Neuron (in vitro differentiated cells): ENCODE measurements around the gene PYGM.

Source experiments
- H2AFZ ChIP-seq: one replicate; pipeline ENCODE4 v1.6.1; 2013; ENCODE audit warnings: low read depth, mild to moderate bottlenecking, inconsistent platforms, low read length, moderate library complexity
- H3K27me3 ChIP-seq: one replicate; pipeline ENCODE4 v1.6.1; 2013; ENCODE audit warnings: low read length; ENCODE audit not compliant: insufficient read depth
- H3K36me3 ChIP-seq: one replicate; pipeline ENCODE4 v1.6.1; 2013; ENCODE audit warnings: low read length; ENCODE audit not compliant: insufficient read depth
- H3K4me1 ChIP-seq: one replicate; pipeline ENCODE4 v1.6.1; 2013; ENCODE audit warnings: low read length; ENCODE audit not compliant: insufficient read depth
- H3K4me3 ChIP-seq: 2 replicates; pipeline ENCODE4 v1.5.1; 2013; ENCODE audit warnings: mild to moderate bottlenecking, low read length, moderate library complexity
- H3K9me3 ChIP-seq: one replicate; pipeline ENCODE4 v1.6.1; 2013; ENCODE audit warnings: low read length

PYGM gene

GRCh38 chr11:64741375-64742086, 18.2 kb downstream of the PYGM start:
- Histone ChIP-seq H3K27me3 (peaks cover 54% of the 10 kb centered on the region), H3K4me1 (peaks cover 19% of the 10 kb centered on the region), H2AFZ (no peak overlapping the region), H3K36me3 (no peaks in the 10 kb centered on the region), H3K9me3 (no peaks in the 10 kb centered on the region), H3K4me3 (no peak overlapping the region)

GRCh38 chr11:64739871-64740270, 19.9 kb downstream of the PYGM start:
- Histone ChIP-seq H2AFZ (no peak overlapping the region), H3K9me3 (no peaks in the 10 kb centered on the region), H3K4me3 (no peak overlapping the region), H3K4me1 (peaks cover 10% of the 10 kb centered on the region), H3K27me3 (peaks cover 46% of the 10 kb centered on the region), H3K36me3 (no peaks in the 10 kb centered on the region)

GRCh38 chr11:64736654-64737053, 23.1 kb downstream of the PYGM start:
- H3K36me3 ChIP-seq, result no peaks in the 10 kb centered on the region
- H3K9me3 ChIP-seq, result no peaks in the 10 kb centered on the region
- H3K4me3 ChIP-seq, result no peak overlapping the region
- no peak overlapping the region for H2AFZ ChIP-seq
- peaks cover 19% of the 10 kb centered on the region for H3K27me3 ChIP-seq
- H3K4me1 ChIP-seq, result no peaks in the 10 kb centered on the region

GRCh38 chr11:64735725-64736259, 24.0 kb downstream of the PYGM start:
- no peaks in the 10 kb centered on the region for H3K9me3 ChIP-seq
- H3K36me3 ChIP-seq, result no peaks in the 10 kb centered on the region
- no peak overlapping the region for H2AFZ ChIP-seq
- no peak overlapping the region for H3K4me3 ChIP-seq
- peaks cover 10% of the 10 kb centered on the region for H3K27me3 ChIP-seq
- no peaks in the 10 kb centered on the region for H3K4me1 ChIP-seq

- Histone ChIP-seq H3K9me3 (no peaks in the 10 kb centered on the region), H3K36me3 (no peaks in the 10 kb centered on the region)
Observed at GRCh38 chr11:64734811-64735724, 24.7 kb downstream of the PYGM start.

GRCh38 chr11:64731601-64732000, 28.2 kb downstream of the PYGM start:
- no peak overlapping the region for H2AFZ ChIP-seq
- peaks cover 2% of the 10 kb centered on the region for H3K27me3 ChIP-seq
- no peaks in the 10 kb centered on the region for H3K9me3 ChIP-seq
- peaks cover 1% of the 10 kb centered on the region for H3K4me1 ChIP-seq
- H3K4me3 ChIP-seq, result no peak overlapping the region
- no peaks in the 10 kb centered on the region for H3K36me3 ChIP-seq

More at GRCh38 chr11:64734811-64735724, 24.7 kb downstream of the PYGM start:
- Histone ChIP-seq H3K4me3 (no peak overlapping the region), H2AFZ (no peak overlapping the region), H3K4me1 (no peaks in the 10 kb centered on the region), H3K27me3 (peaks cover 4% of the 10 kb centered on the region)

GRCh38 chr11:64729851-64730382, 29.9 kb downstream of the PYGM start:
- H2AFZ ChIP-seq, result no peak overlapping the region
- H3K4me3 ChIP-seq, result no peak overlapping the region
- peaks cover 1% of the 10 kb centered on the region for H3K27me3 ChIP-seq
- peaks cover 18% of the 10 kb centered on the region for H3K4me1 ChIP-seq
- no peaks in the 10 kb centered on the region for H3K9me3 ChIP-seq
- no peaks in the 10 kb centered on the region for H3K36me3 ChIP-seq

GRCh38 chr11:64728757-64729365, 30.9 kb downstream of the PYGM start:
- Histone ChIP-seq H2AFZ (no peak overlapping the region), H3K9me3 (no peaks in the 10 kb centered on the region), H3K4me1 (peaks cover 28% of the 10 kb centered on the region), H3K36me3 (no peaks in the 10 kb centered on the region), H3K4me3 (no peak overlapping the region), H3K27me3 (no peaks in the 10 kb centered on the region)

- H3K36me3 ChIP-seq, result no peaks in the 10 kb centered on the region
- peaks cover 3% of the 10 kb centered on the region for H3K27me3 ChIP-seq
- H3K4me1 ChIP-seq, result peaks cover 36% of the 10 kb centered on the region
- H2AFZ ChIP-seq, result no peak overlapping the region
- no peak overlapping the region for H3K4me3 ChIP-seq
- H3K9me3 ChIP-seq, result no peaks in the 10 kb centered on the region
Observed at GRCh38 chr11:64726867-64727530, 32.8 kb downstream of the PYGM start.

GRCh38 chr11:64726211-64726641, 33.5 kb downstream of the PYGM start:
- Histone ChIP-seq H3K9me3 (no peaks in the 10 kb centered on the region), H3K27me3 (peaks cover 4% of the 10 kb centered on the region), H3K4me3 (peak overlapping the region; percentile 18), H3K36me3 (no peaks in the 10 kb centered on the region), H2AFZ (peak overlapping the region; percentile 53), H3K4me1 (peaks cover 43% of the 10 kb centered on the region)

- Histone ChIP-seq H3K4me1 (peaks cover 43% of the 10 kb centered on the region), H3K27me3 (peaks cover 4% of the 10 kb centered on the region), H3K36me3 (no peaks in the 10 kb centered on the region), H2AFZ (no peak overlapping the region), H3K9me3 (no peaks in the 10 kb centered on the region), H3K4me3 (no peak overlapping the region)
Observed at GRCh38 chr11:64724863-64725532, 34.8 kb downstream of the PYGM start.
